WTC11 (cell line): ENCODE results near the gene STARD10. TPM values are rescaled to one million over a fixed set of nuclear protein-coding genes. Genes with fewer than 3 reads are reported as not detected.

ENCODE experiments used
- ATAC-seq: fragments of 200-7000 bp; cut with Tn5 transposase; 2 replicates; pipeline ENCODE4 v1.10.0; 2021; ENCODE audit warnings: mild to moderate bottlenecking, moderate library complexity
- CTCF ChIA-PET: fragments of 300-600 bp; sonication (Branson Sonifier 250); formaldehyde crosslinking; loops from one replicate; lab custom pipeline; 2021; ENCODE audit warnings: antibody characterized with exemption; lab: Charles Lee
- POLR2A ChIA-PET: fragments of 350-600 bp; sonication (Branson Sonifier 250); formaldehyde crosslinking; loops from one replicate; lab custom pipeline; 2021; ENCODE audit warnings: antibody characterized with exemption; lab: Charles Lee
- DNase-seq: peaks from one replicate; pipeline ENCODE4 v3.0.0; 2021; ENCODE audit warnings: low spot score
- H3K27ac Mint-ChIP-seq: 2 replicates; pipeline ENCODE4 v1.8.0; 2021; ENCODE audit warnings: mixed read lengths
- H3K27me3 Mint-ChIP-seq: 2 replicates; pipeline ENCODE4 v1.8.0; 2021; ENCODE audit warnings: low read depth, mild to moderate bottlenecking, moderate library complexity, mixed read lengths
- H3K36me3 Mint-ChIP-seq: 2 replicates; pipeline ENCODE4 v1.8.0; 2021; ENCODE audit warnings: mixed read lengths
- H3K4me1 Mint-ChIP-seq: 2 replicates; pipeline ENCODE4 v1.8.0; 2022; ENCODE audit warnings: mixed read lengths
- H3K4me3 Mint-ChIP-seq: 2 replicates; pipeline ENCODE4 v1.8.0; 2021; ENCODE audit warnings: mild to moderate bottlenecking, moderate library complexity, mixed read lengths
- H3K9me3 Mint-ChIP-seq: 2 replicates; pipeline ENCODE4 v1.8.0; 2021; ENCODE audit warnings: mixed read lengths
- AFF4 ChIP-seq: sonication (generic); formaldehyde crosslinking; IDR thresholded peaks from 2 replicates; pipeline ENCODE4 v1.8.1; 2023; ENCODE audit warnings: mild to moderate bottlenecking, missing genetic modification reagents, borderline replicate concordance
- CDX4 ChIP-seq: fragments of 250-450 bp; sonication (Bioruptor Pico); IDR thresholded peaks from 2 replicates; pipeline ENCODE4 v1.9.0; 2021; ENCODE audit warnings: moderate library complexity, mild to moderate bottlenecking, inconsistent platforms, borderline replicate concordance
- E2F4 ChIP-seq: sonication (generic); formaldehyde crosslinking; IDR thresholded peaks from 2 replicates; pipeline ENCODE4 v1.8.1; 2022; ENCODE audit warnings: low read depth, mild to moderate bottlenecking, moderate library complexity, missing genetic modification reagents, borderline replicate concordance
- ESRRA ChIP-seq: sonication (generic); formaldehyde crosslinking; IDR thresholded peaks from 2 replicates; pipeline ENCODE4 v1.8.1; 2022; ENCODE audit warnings: mild to moderate bottlenecking, missing genetic modification reagents, borderline replicate concordance
- FOXK1 ChIP-seq: sonication (generic); formaldehyde crosslinking; IDR thresholded peaks from 2 replicates; pipeline ENCODE4 v1.8.0; 2022; ENCODE audit warnings: mild to moderate bottlenecking, moderate library complexity, missing genetic modification reagents
- GABPB1 ChIP-seq: sonication (generic); formaldehyde crosslinking; IDR thresholded peaks from 2 replicates; pipeline ENCODE4 v1.8.1; 2023; ENCODE audit warnings: mild to moderate bottlenecking, missing genetic modification reagents
- KAT7 ChIP-seq: sonication (generic); formaldehyde crosslinking; IDR thresholded peaks from 2 replicates; pipeline ENCODE4 v1.8.1; 2023; ENCODE audit warnings: missing genetic modification reagents, mild to moderate bottlenecking, borderline replicate concordance
- MLX ChIP-seq: sonication (generic); formaldehyde crosslinking; IDR thresholded peaks from 2 replicates; pipeline ENCODE4 v1.8.1; 2023; ENCODE audit warnings: mild to moderate bottlenecking, missing genetic modification reagents, moderate library complexity
- RELA ChIP-seq: sonication (generic); formaldehyde crosslinking; IDR thresholded peaks from 2 replicates; pipeline ENCODE4 v1.8.1; 2022; ENCODE audit warnings: missing genetic modification reagents, mild to moderate bottlenecking, borderline replicate concordance
- RORB ChIP-seq: fragments of 250-450 bp; sonication (Bioruptor Pico); IDR thresholded peaks from 2 replicates; pipeline ENCODE4 v1.9.0; 2021; ENCODE audit warnings: mild to moderate bottlenecking
- SMAD3 ChIP-seq: sonication (generic); formaldehyde crosslinking; IDR thresholded peaks from 2 replicates; pipeline ENCODE4 v1.8.0; 2022; ENCODE audit warnings: missing genetic modification reagents, mild to moderate bottlenecking, borderline replicate concordance
- SMAD4 ChIP-seq: sonication (generic); formaldehyde crosslinking; IDR thresholded peaks from 2 replicates; pipeline ENCODE4 v1.8.0; 2022; ENCODE audit warnings: mild to moderate bottlenecking, missing genetic modification reagents
- SP1 ChIP-seq: sonication (generic); formaldehyde crosslinking; conservative IDR thresholded peaks from 2 replicates; pipeline ENCODE4 v1.8.1; 2022; ENCODE audit warnings: missing genetic modification reagents
- ZNF121 ChIP-seq: sonication (generic); formaldehyde crosslinking; IDR thresholded peaks from 2 replicates; pipeline ENCODE4 v1.8.0; 2023; ENCODE audit warnings: missing genetic modification reagents
- total RNA-seq: library from RNA; stranded (reverse); gene quantifications from 3 replicates; pipeline ENCODE4 v1.2.3, GENCODE V29; 2021
- TF ChIP-seq, protein P1 (sequence below): sonication (generic); formaldehyde crosslinking; IDR thresholded peaks from 2 replicates; pipeline ENCODE4 v1.8.1; 2022; ENCODE audit warnings: low read depth, missing genetic modification reagents, borderline replicate concordance
- TF ChIP-seq, protein P2 (sequence below): sonication (generic); formaldehyde crosslinking; IDR thresholded peaks from 2 replicates; pipeline ENCODE4 v1.8.0; 2022; ENCODE audit warnings: mild to moderate bottlenecking, missing genetic modification reagents
- TF ChIP-seq, protein P3 (sequence below): sonication (generic); formaldehyde crosslinking; IDR thresholded peaks from 2 replicates; pipeline ENCODE4 v1.8.0; 2022; ENCODE audit warnings: mild to moderate bottlenecking, missing genetic modification reagents
- TF ChIP-seq, protein P4 (sequence below): sonication (generic); formaldehyde crosslinking; IDR thresholded peaks from 2 replicates; pipeline ENCODE4 v1.8.1; 2022; ENCODE audit warnings: mild to moderate bottlenecking, missing genetic modification reagents, moderate library complexity, borderline replicate concordance

Gene STARD10
- total RNA-seq, 1 experiment from 2014 or later: 32.0 TPM

DNA sequence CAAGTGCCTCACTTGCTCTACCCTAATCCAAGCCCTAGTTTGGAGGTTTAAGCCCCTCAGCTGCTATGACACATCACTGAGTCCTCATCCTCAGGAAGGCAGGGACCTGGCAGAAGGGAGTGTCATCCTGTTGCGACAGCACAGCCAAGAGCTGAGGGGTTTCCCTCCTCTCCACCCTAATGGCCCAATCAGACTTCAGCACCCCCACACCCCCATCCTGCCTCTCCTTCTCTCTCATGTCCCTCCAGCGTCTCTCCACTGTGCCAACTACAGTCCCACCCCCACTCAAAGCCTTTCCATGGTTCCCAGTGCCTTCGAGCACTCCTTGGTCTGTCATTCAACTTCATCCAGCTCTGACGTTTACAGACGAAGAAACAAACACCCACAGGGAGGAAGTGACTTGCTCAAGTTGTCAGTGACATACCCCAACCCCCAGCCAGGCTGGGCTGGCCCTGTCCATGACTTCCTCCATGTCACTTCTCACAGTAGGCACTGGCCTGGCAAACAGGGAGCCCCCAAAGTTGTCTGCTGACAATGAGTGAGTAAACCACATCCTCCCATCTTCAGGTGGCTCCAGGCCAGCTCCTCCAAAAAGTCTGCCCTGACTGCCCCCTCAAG, 57.3 kb downstream of the STARD10 start (continued):
- no peak for TF ChIP-seq AFF4 (CRISPR knock-in tag)
- no peak for TF ChIP-seq KAT7 (CRISPR knock-in tag)

GRCh38 chr11:72735495-72736027, 58.3 kb downstream of the STARD10 start:
- CTCF ChIA-PET: interaction anchor here (2.2 kb wide), 1 partner anchor 10 kb away, joined by 9 read pairs; no protein-coding TSS in a partner anchor

More at GRCh38 chr11:72735495-72736027, 58.3 kb downstream of the STARD10 start:
- Mint-ChIP-seq H3K36me3 (peaks cover 19% of the 10 kb centered on the region), H3K27ac (peak overlapping the region; percentile 82; the same call in 1 of the 2 replicates), H3K4me3 (no peak overlapping the region)
- peak; percentile 59 for ATAC-seq
- POLR2A ChIA-PET: no interaction called here
- no peak for TF ChIP-seq SP1 (CRISPR knock-in tag)
- TF ChIP-seq ESRRA (CRISPR knock-in tag): no peak
- TF ChIP-seq, protein P1, sequence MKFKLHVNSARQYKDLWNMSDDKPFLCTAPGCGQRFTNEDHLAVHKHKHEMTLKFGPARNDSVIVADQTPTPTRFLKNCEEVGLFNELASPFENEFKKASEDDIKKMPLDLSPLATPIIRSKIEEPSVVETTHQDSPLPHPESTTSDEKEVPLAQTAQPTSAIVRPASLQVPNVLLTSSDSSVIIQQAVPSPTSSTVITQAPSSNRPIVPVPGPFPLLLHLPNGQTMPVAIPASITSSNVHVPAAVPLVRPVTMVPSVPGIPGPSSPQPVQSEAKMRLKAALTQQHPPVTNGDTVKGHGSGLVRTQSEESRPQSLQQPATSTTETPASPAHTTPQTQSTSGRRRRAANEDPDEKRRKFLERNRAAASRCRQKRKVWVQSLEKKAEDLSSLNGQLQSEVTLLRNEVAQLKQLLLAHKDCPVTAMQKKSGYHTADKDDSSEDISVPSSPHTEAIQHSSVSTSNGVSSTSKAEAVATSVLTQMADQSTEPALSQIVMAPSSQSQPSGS (CRISPR knock-in tag): no peak
- no peak for TF ChIP-seq CDX4 (CRISPR knock-in tag)
- TF ChIP-seq E2F4: no peak
- TF ChIP-seq RELA (CRISPR knock-in tag): no peak
- no peak for TF ChIP-seq RORB (CRISPR knock-in tag)
- no peak for TF ChIP-seq SMAD4
- TF ChIP-seq FOXK1: no peak
- TF ChIP-seq, protein P2, sequence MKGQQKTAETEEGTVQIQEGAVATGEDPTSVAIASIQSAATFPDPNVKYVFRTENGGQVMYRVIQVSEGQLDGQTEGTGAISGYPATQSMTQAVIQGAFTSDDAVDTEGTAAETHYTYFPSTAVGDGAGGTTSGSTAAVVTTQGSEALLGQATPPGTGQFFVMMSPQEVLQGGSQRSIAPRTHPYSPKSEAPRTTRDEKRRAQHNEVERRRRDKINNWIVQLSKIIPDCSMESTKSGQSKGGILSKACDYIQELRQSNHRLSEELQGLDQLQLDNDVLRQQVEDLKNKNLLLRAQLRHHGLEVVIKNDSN: no peak
- TF ChIP-seq, protein P3, sequence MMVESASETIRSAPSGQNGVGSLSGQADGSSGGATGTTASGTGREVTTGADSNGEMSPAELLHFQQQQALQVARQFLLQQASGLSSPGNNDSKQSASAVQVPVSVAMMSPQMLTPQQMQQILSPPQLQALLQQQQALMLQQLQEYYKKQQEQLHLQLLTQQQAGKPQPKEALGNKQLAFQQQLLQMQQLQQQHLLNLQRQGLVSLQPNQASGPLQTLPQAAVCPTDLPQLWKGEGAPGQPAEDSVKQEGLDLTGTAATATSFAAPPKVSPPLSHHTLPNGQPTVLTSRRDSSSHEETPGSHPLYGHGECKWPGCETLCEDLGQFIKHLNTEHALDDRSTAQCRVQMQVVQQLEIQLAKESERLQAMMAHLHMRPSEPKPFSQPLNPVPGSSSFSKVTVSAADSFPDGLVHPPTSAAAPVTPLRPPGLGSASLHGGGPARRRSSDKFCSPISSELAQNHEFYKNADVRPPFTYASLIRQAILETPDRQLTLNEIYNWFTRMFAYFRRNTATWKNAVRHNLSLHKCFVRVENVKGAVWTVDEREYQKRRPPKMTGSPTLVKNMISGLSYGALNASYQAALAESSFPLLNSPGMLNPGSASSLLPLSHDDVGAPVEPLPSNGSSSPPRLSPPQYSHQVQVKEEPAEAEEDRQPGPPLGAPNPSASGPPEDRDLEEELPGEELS (CRISPR knock-in tag): no peak
- TF ChIP-seq ZNF121 (CRISPR knock-in tag): no peak
- TF ChIP-seq GABPB1: no peak
- no peak for TF ChIP-seq SMAD3 (CRISPR knock-in tag)
- no peak for TF ChIP-seq MLX (CRISPR knock-in tag)
- TF ChIP-seq, protein P4, sequence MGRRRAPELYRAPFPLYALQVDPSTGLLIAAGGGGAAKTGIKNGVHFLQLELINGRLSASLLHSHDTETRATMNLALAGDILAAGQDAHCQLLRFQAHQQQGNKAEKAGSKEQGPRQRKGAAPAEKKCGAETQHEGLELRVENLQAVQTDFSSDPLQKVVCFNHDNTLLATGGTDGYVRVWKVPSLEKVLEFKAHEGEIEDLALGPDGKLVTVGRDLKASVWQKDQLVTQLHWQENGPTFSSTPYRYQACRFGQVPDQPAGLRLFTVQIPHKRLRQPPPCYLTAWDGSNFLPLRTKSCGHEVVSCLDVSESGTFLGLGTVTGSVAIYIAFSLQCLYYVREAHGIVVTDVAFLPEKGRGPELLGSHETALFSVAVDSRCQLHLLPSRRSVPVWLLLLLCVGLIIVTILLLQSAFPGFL: no peak
- TF ChIP-seq, all 79 proteins: peak for 0
- Mint-ChIP-seq H3K27me3 (no peaks in the 10 kb centered on the region), H3K9me3 (peaks cover 9% of the 10 kb centered on the region), H3K4me1 (peaks cover 38% of the 10 kb centered on the region)
- DNase-seq: no peak
